ENCODE results near the gene PRSS22. TPM values are rescaled to one million over a fixed set of nuclear protein-coding genes. Genes with fewer than 3 reads are reported as not detected.

PRSS22 gene
- total RNA-seq, 3 donors from 2014 or later = 13.6 to 18.7 TPM; not detected in 1

GRCh38 chr16:2806286-2806685 is 51.7 kb downstream of the PRSS22 start:
- Histone ChIP-seq H3K36me3 (no peaks in the 10 kb centered on the region), H3K4me1 (no peaks in the 10 kb centered on the region), H3K4me3 (no peak overlapping the region), H3K27me3 (peaks cover 0 to 3% of the 10 kb centered on the region in 2 donors), H3K27ac (no peak overlapping the region), H3K9me3 (peaks cover 9 to 12% of the 10 kb centered on the region in 2 donors)
- DNase-seq (ENCODE audit: low spot score in 2 of 2) = no peak
- TF ChIP-seq POLR2A (IDR thresholded peaks at IDR 0.05) (no peak), POLR2AphosphoS5 (IDR thresholded peaks at IDR 0.05) (no peak), CTCF (IDR thresholded peaks at IDR 0.05) (no peak)
- intact Hi-C loops (cut with DNase I; ENCODE audit: low total_unique reads) = no loop called here

DNA sequence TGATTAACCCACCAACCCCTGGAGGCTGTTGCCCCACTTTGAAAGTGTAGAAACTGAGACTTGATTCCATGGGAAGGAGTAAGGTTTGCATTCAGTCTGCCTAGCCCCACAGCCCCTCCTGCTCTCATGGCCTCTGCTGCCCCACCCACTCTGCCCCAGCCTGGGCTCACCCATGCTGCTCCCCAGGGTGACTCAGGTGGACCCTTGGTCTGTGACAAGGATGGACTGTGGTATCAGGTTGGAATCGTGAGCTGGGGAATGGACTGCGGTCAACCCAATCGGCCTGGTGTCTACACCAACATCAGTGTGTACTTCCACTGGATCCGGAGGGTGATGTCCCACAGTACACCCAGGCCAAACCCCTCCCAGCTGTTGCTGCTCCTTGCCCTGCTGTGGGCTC is 53.2 kb downstream of the PRSS22 start:
- Histone ChIP-seq H3K9me3 (peaks cover 9 to 12% of the 10 kb centered on the region in 2 donors), H3K27ac (no peak overlapping the region), H3K27me3 (no peaks in the 10 kb centered on the region), H3K4me1 (no peaks in the 10 kb centered on the region), H3K36me3 (no peaks in the 10 kb centered on the region), H3K4me3 (no peak overlapping the region)
- intact Hi-C loops (cut with DNase I; ENCODE audit: low total_unique reads) = no loop called here
- TF ChIP-seq CTCF (IDR thresholded peaks at IDR 0.05) (no peak), POLR2AphosphoS5 (IDR thresholded peaks at IDR 0.05) (no peak), POLR2A (IDR thresholded peaks at IDR 0.05) (no peak)
- no peak for DNase-seq (ENCODE audit: low spot score in 2 of 2)

DNA sequence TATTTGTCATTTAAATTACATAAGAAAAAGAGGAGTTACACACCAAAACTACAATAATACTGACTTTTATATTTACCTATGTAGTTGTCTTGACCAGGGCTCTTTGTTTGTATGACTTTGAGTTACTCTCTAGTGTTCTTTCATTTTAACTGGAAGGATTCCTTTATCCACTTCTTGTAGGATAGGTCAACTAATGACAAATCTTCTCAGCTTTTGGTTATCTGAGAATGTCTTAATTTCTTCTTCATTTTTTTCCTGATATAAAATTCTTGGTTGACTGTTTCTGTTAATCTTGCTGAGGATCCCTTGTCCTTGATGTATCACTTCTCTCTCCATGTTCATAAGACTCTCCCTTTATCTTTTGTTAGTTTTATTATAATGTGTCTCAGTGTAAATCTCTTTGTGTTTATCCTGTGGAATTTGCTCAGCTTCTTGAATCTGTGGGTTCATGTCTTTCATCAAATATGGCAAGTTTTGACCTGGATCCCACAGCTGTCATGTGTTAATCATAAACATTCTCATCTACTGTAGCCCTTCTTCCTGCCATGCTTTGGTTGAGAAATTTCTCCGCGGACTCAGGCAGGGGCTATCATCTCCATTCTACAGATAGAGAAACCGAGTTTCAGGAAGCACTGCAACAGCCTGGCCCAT is 54.3 kb downstream of the PRSS22 start:
- TF ChIP-seq CTCF (IDR thresholded peaks at IDR 0.05) = no peak
- H3K27ac ChIP-seq = no peak overlapping the region
- H3K4me3 ChIP-seq = no peak overlapping the region
- H3K27me3 ChIP-seq = peaks cover 0 to 9% of the 10 kb centered on the region in 2 donors
- H3K4me1 ChIP-seq = no peaks in the 10 kb centered on the region
- peaks cover 9 to 12% of the 10 kb centered on the region in 2 donors for H3K9me3 ChIP-seq
- intact Hi-C loops (cut with DNase I; ENCODE audit: low total_unique reads) = no loop called here
- H3K36me3 ChIP-seq = no peaks in the 10 kb centered on the region
- no peak for DNase-seq (ENCODE audit: low spot score in 2 of 2)

Other genes starting within 250 kb of the PRSS22 start
- 10 to 100 TPM in 2 of 3 donors, 1 to 10 TPM in 1; 8.6 to 19.6 (median 18.4) TPM for gene KCTD5, start 175.6 kb downstream of the PRSS22 start, total RNA-seq
- under 1 TPM in 1 of 3 donors, not detected in 2; 0.29 TPM for gene PRSS27, start 137.9 kb downstream of the PRSS22 start, total RNA-seq
- 100 to 1,000 TPM; 229 to 416 (median 388) TPM for gene SRRM2, start 105.5 kb downstream of the PRSS22 start, total RNA-seq
- gene ELOB, start 80.9 kb downstream of the PRSS22 start, total RNA-seq = 100 to 1,000 TPM; 147 to 292 (median 230) TPM
- not detected for gene PRSS33, start 70.6 kb downstream of the PRSS22 start, total RNA-seq
- gene PRSS41, start 59.7 kb downstream of the PRSS22 start, total RNA-seq = not detected
- 1 to 10 TPM in 2 of 3 donors, not detected in 1; 2.9 to 4.9 TPM for gene PRSS21, start 40.9 kb downstream of the PRSS22 start, total RNA-seq
- gene ZG16B, start 27.9 kb downstream of the PRSS22 start, total RNA-seq = 10 to 100 TPM in 2 of 3 donors, not detected in 1; 24.6 to 46.5 TPM
- 10 to 100 TPM; 36.0 to 49.2 (median 47.9) TPM for gene FLYWCH2, start 25.0 kb upstream of the PRSS22 start, total RNA-seq
- gene FLYWCH1, start 53.8 kb upstream of the PRSS22 start, total RNA-seq = 10 to 100 TPM; 28.0 to 30.9 (median 28.2) TPM
- under 1 TPM in 1 of 3 donors, not detected in 2; 0.33 TPM for gene KREMEN2, start 106.1 kb upstream of the PRSS22 start, total RNA-seq
- 1 to 10 TPM; 2.0 to 4.0 (median 3.7) TPM for gene PAQR4, start 111.2 kb upstream of the PRSS22 start, total RNA-seq
- gene PKMYT1, start 122.3 kb upstream of the PRSS22 start, total RNA-seq = 1 to 10 TPM in 1 of 3 donors, under 1 TPM in 2; 0.66 to 1.4 (median 0.73) TPM
- under 1 TPM in 1 of 3 donors, not detected in 2; 0.15 TPM for gene CLDN9, start 154.8 kb upstream of the PRSS22 start, total RNA-seq
- not detected for gene CLDN6, start 160.0 kb upstream of the PRSS22 start, total RNA-seq
- 10 to 100 TPM in 2 of 3 donors, 1 to 10 TPM in 1; 6.9 to 74.1 (median 36.7) TPM for gene TNFRSF12A, start 162.2 kb upstream of the PRSS22 start, total RNA-seq
- gene HCFC1R1, start 165.8 kb upstream of the PRSS22 start, total RNA-seq = 10 to 100 TPM in 2 of 3 donors, 1 to 10 TPM in 1; 8.8 to 26.5 (median 17.3) TPM
- 10 to 100 TPM; 15.5 to 26.1 (median 18.4) TPM for gene THOC6, start 165.9 kb upstream of the PRSS22 start, total RNA-seq
- gene BICDL2, start 178.8 kb upstream of the PRSS22 start, total RNA-seq = 10 to 100 TPM in 2 of 3 donors, not detected in 1; 31.5 to 50.1 TPM
- gene MMP25, start 188.4 kb upstream of the PRSS22 start, total RNA-seq = 1 to 10 TPM in 1 of 3 donors, under 1 TPM in 2; 0.59 to 1.1 (median 0.98) TPM
- gene IL32, start 207.5 kb upstream of the PRSS22 start, total RNA-seq = 10 to 100 TPM in 2 of 3 donors, 1 to 10 TPM in 1; 9.1 to 17.0 (median 12.0) TPM
- not detected for gene ZSCAN10, start 241.1 kb upstream of the PRSS22 start, total RNA-seq

All from breast epithelium (tissue), 4 donors.